A549 (cell line): ENCODE results near the gene AHNAK2.

Source experiments
- EP300 ChIP-seq, 2 experiments: fragments of >200 bp; sonication (Bioruptor Twin); formaldehyde crosslinking; IDR thresholded peaks; 2 replicates in 1 of 2; 3 replicates in 1 of 2; pipeline ENCODE4 v1.6.1; 2016 to 2017
- NR3C1 ChIP-seq: fragments of >200 bp; sonication (Bioruptor Twin); formaldehyde crosslinking; IDR thresholded peaks from 3 replicates; pipeline ENCODE4 v1.6.1; 2017
- TF ChIP-seq, protein P1 (sequence below): fragments of >200 bp; sonication (Bioruptor Twin); formaldehyde crosslinking; IDR thresholded peaks from 3 replicates; pipeline ENCODE4 v1.5.1; 2016

DNA sequence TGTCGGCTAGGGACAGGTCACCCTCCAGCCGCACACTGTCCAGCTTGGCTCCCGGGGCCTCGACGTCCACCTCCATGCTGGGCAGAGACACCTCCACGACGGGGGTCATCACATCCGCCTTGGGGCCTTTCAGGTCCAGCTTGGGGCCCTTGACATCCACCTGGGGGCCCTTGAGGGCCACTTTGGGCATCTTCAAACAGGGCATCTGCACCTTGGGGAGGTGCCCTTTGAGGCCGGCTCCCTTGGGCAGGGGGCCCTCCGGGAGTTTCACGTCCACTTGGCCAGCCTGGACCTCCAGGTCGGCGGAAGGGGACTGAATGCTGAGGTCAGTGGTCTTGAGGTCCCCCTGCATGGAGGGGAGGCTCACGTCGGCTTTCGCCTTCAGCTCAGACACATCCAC, 35.6 kb downstream of the AHNAK2 start:
- TF ChIP-seq, protein P1, sequence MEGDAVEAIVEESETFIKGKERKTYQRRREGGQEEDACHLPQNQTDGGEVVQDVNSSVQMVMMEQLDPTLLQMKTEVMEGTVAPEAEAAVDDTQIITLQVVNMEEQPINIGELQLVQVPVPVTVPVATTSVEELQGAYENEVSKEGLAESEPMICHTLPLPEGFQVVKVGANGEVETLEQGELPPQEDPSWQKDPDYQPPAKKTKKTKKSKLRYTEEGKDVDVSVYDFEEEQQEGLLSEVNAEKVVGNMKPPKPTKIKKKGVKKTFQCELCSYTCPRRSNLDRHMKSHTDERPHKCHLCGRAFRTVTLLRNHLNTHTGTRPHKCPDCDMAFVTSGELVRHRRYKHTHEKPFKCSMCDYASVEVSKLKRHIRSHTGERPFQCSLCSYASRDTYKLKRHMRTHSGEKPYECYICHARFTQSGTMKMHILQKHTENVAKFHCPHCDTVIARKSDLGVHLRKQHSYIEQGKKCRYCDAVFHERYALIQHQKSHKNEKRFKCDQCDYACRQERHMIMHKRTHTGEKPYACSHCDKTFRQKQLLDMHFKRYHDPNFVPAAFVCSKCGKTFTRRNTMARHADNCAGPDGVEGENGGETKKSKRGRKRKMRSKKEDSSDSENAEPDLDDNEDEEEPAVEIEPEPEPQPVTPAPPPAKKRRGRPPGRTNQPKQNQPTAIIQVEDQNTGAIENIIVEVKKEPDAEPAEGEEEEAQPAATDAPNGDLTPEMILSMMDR = no peak
- TF ChIP-seq EP300 (IDR thresholded peaks at IDR 0.05) (no peak), NR3C1 (no peak)
